Measurements from ENCODE around the gene ASCC1. TPM values are rescaled to one million over a fixed set of nuclear protein-coding genes. Genes with fewer than 3 reads are reported as not detected.

ASCC1 gene
- total RNA-seq, 4 donors from 2014 or later = 23.5 to 37.8 (median 29.8) TPM

DNA sequence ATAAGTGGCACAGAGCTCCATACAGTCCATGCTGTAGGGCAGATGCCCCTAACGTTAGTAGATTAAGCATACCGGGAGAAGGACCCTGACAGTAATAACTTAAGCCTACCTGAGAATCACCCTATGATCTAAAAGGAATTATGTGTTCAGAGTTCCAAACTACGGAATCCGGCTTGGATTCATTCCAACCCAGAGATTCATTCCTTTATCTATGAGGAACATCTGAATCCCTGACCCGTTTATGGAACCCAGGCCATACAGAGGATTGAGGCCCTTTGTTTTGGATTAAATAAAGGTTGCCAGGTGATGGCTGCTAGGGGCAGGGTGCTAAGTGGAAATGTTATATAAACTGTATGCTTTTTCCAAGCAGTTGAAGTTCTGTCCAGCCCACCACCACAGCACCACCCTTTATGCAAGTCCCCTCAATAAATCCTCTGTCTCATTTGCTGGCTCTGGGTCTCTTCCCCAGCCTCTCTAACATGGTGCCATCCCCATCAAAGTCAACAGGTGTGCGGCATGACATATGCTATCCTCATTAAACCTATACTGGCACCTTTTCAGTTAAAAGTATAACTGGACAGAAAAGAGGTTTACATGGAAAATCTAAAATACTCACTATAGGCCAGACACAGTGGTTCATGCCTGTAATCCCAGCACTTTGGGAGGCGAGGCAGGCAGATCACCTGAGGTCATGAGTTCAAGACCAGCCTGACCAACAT lies 9.4 kb downstream of the ASCC1 start:
- no peaks in the 10 kb centered on the region for H3K9me3 ChIP-seq
- TF ChIP-seq EP300 (IDR thresholded peaks at IDR 0.05) (no peak), CTCF (IDR thresholded peaks at IDR 0.05) (no peak)
- intact Hi-C loops (cut with DNase I) = no loop called here
- DNase-seq (ENCODE audit: extremely low spot score) = no peak
- peaks cover 22 to 99% (median 82%) of the 10 kb centered on the region in 4 donors for H3K36me3 ChIP-seq
- WGBS = 76% methylated on average over 7 of the region's 7 CpGs
- no peak overlapping the region for H3K27ac ChIP-seq (replicated peaks in 1 of 4)
- H3K27me3 ChIP-seq = no peaks in the 10 kb centered on the region
- no peak overlapping the region for H3K4me3 ChIP-seq
- peaks cover 0 to 9% (median 0%) of the 10 kb centered on the region in 4 donors for H3K4me1 ChIP-seq

DNA sequence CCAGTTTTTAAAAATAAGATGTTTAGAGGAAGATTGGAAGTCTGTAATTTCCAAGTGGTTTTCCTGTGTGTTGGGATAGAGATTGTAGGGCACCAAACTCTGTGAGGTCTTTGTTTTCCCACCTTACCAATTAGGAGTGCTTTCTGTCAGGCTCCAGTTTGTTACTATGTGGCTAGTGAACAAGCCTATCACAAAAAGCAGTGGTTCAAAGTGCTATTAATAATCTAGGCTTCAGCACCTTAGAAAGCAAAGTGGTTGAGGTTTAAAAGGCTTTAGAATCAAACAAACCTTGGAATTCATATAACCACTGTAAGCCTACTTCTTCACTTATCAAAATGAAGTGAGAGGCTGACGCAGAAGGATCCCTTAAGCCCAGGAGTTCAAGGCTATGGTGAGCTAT lies 11.4 kb downstream of the ASCC1 start:
- Histone ChIP-seq H3K36me3 (peaks cover 12 to 95% (median 81%) of the 10 kb centered on the region in 4 donors), H3K9me3 (no peaks in the 10 kb centered on the region), H3K4me1 (peaks cover 0 to 9% (median 0%) of the 10 kb centered on the region in 4 donors), H3K27me3 (no peaks in the 10 kb centered on the region), H3K27ac (replicated peaks in 1 of 4) (no peak overlapping the region), H3K4me3 (no peak overlapping the region)
- no peak for DNase-seq (ENCODE audit: extremely low spot score)
- intact Hi-C loops (cut with DNase I) = no loop called here
- WGBS = 95% methylated on average over 1 of the region's 1 CpG
- TF ChIP-seq POLR2AphosphoS5 (IDR thresholded peaks at IDR 0.05) (no peak), EP300 (IDR thresholded peaks at IDR 0.05) (no peak), CTCF (IDR thresholded peaks at IDR 0.05) (no peak), POLR2A (IDR thresholded peaks at IDR 0.05; ENCODE audit: low read depth) (no peak)

- Histone ChIP-seq H3K27ac (replicated peaks in 1 of 4) (no peak overlapping the region), H3K36me3 (peaks cover 8 to 95% (median 81%) of the 10 kb centered on the region in 4 donors), H3K4me3 (no peak overlapping the region), H3K4me1 (peaks cover 0 to 9% (median 0%) of the 10 kb centered on the region in 4 donors), H3K27me3 (no peaks in the 10 kb centered on the region), H3K9me3 (no peaks in the 10 kb centered on the region)
- TF ChIP-seq EP300 (IDR thresholded peaks at IDR 0.05) = no peak
- DNase-seq (ENCODE audit: extremely low spot score) = no peak
- intact Hi-C loops (cut with DNase I) = no loop called here
- 90% methylated on average over 9 of the region's 9 CpGs for WGBS
Measured at GRCh38 chr10:72204296-72204695, 11.8 kb downstream of the ASCC1 start.

- TF ChIP-seq POLR2A (IDR thresholded peaks at IDR 0.05; ENCODE audit: low read depth) (no peak), CTCF (IDR thresholded peaks at IDR 0.05) (no peak), EP300 (IDR thresholded peaks at IDR 0.05) (no peak), POLR2AphosphoS5 (IDR thresholded peaks at IDR 0.05) (no peak)
- 82% methylated on average over 5 of the region's 5 CpGs for WGBS
- peaks cover 6 to 89% (median 67%) of the 10 kb centered on the region in 4 donors for H3K36me3 ChIP-seq
Measured at GRCh38 chr10:72201293-72201692, 14.8 kb downstream of the ASCC1 start.

GRCh38 chr10:72200883-72201282 lies 15.2 kb downstream of the ASCC1 start:
- Histone ChIP-seq H3K4me3 (no peak overlapping the region), H3K4me1 (no peaks in the 10 kb centered on the region), H3K27ac (replicated peaks in 1 of 4) (no peak overlapping the region), H3K36me3 (peaks cover 11 to 89% (median 69%) of the 10 kb centered on the region in 4 donors), H3K9me3 (no peaks in the 10 kb centered on the region), H3K27me3 (no peaks in the 10 kb centered on the region)
- intact Hi-C loops (cut with DNase I) = no loop called here
- no peak for DNase-seq (ENCODE audit: extremely low spot score)
- 97% methylated on average over 3 of the region's 3 CpGs for WGBS
- TF ChIP-seq POLR2AphosphoS5 (IDR thresholded peaks at IDR 0.05) = no peak
- no peak for TF ChIP-seq EP300 (IDR thresholded peaks at IDR 0.05)
- no peak for TF ChIP-seq CTCF (IDR thresholded peaks at IDR 0.05)
- no peak for TF ChIP-seq POLR2A (IDR thresholded peaks at IDR 0.05; ENCODE audit: low read depth)

More at GRCh38 chr10:72201293-72201692, 14.8 kb downstream of the ASCC1 start:
- Histone ChIP-seq H3K27me3 (no peaks in the 10 kb centered on the region), H3K9me3 (no peaks in the 10 kb centered on the region), H3K27ac (replicated peaks in 1 of 4) (no peak overlapping the region), H3K4me3 (no peak overlapping the region), H3K4me1 (peaks cover 0 to 2% (median 0%) of the 10 kb centered on the region in 4 donors)
- intact Hi-C loops (cut with DNase I) = no loop called here
- no peak for DNase-seq (ENCODE audit: extremely low spot score)

All from esophagus muscularis mucosa (tissue), 4 donors.